Endothelial cell of umbilical vein (primary cell): ENCODE data around the gene PCLO. TPM values are rescaled to one million over a fixed set of nuclear protein-coding genes. Genes with fewer than 3 reads are reported as not detected.

Source experiments
- BruUV-seq: library from RNA; stranded (reverse); fragments of 400-500 nt; replicated peaks from 2 replicates; lab custom pipeline; 2021; lab: Mats Ljungman, UMichigan
- CTCF ChIA-PET: fragments of 300-600, 350-600 bp; sonication (Branson Sonifier 250); formaldehyde crosslinking; loops from one replicate; lab custom pipeline; 2021; ENCODE audit warnings: antibody characterized with exemption, inconsistent platforms; lab: Charles Lee
- POLR2A ChIA-PET: fragments of 300-600, 350-600 bp; sonication (Branson Sonifier 250); formaldehyde crosslinking; loops from one replicate; lab custom pipeline; 2021; ENCODE audit warnings: antibody characterized with exemption, inconsistent platforms; lab: Charles Lee
- DNase-seq: peaks from one replicate; pipeline ENCODE4 v3.0.0-alpha.2; 2011; ENCODE audit warnings: low read depth, low spot score
- FAIRE-seq: peaks from 2 replicates; lab custom pipeline; 2011; peaks lifted over from hg19 to GRCh38; lab: Jason Lieb, UNC
- H2AFZ ChIP-seq: 2 replicates; pipeline ENCODE4 v1.6.0; 2012; ENCODE audit warnings: low read depth, low read length, control low read depth, inconsistent platforms
- H3K27ac ChIP-seq: 2 replicates; pipeline ENCODE4 v1.5.1; 2011; ENCODE audit warnings: low read depth, mild to moderate bottlenecking, control low read depth, low read length, moderate library complexity; ENCODE audit not compliant: insufficient read depth
- H3K27me3 ChIP-seq, 2 experiments: 2 replicates each; pipeline versions ENCODE4 v1.6.0 to v1.6.1; 2011; ENCODE audit warnings: low read length in 2 of 2, mixed read lengths in 1 of 2; ENCODE audit not compliant: control insufficient read depth in 2 of 2, insufficient read depth in 2 of 2
- H3K36me3 ChIP-seq, 2 experiments: 2 replicates in 1 of 2; 3 replicates in 1 of 2; pipeline ENCODE4 v1.5.1; 2011; ENCODE audit warnings: low read length in 2 of 2, mild to moderate bottlenecking in 1 of 2, moderate library complexity in 1 of 2; ENCODE audit not compliant: control insufficient read depth in 2 of 2, insufficient read depth in 2 of 2; ENCODE audit errors: extremely low read depth in 1 of 2
- H3K4me1 ChIP-seq: 3 replicates; pipeline ENCODE4 v1.5.1; 2011; ENCODE audit warnings: mild to moderate bottlenecking, low read length; ENCODE audit not compliant: control insufficient read depth, insufficient read depth; ENCODE audit errors: extremely low read depth
- H3K4me2 ChIP-seq: 2 replicates; pipeline ENCODE4 v1.6.1; 2011; ENCODE audit warnings: low read length, control low read depth, mixed read lengths; ENCODE audit not compliant: insufficient read depth
- H3K4me3 ChIP-seq, 3 experiments: fragments of 200-600 bp in 1 of 3; sonication (generic), shearing (Covaris generic) in 1 of 3; replicated peaks in 1 of 3; 2 replicates each; pipeline ENCODE4 v1.5.1; 2011 to 2016; ENCODE audit warnings: control low read depth in 3 of 3, low read length in 3 of 3, mild to moderate bottlenecking in 2 of 3, inconsistent platforms in 1 of 3, low read depth in 1 of 3, moderate library complexity in 1 of 3; ENCODE audit not compliant: insufficient read depth in 1 of 3
- H3K79me2 ChIP-seq: 2 replicates; pipeline ENCODE4 v1.6.0; 2012; ENCODE audit warnings: low read length, inconsistent platforms; ENCODE audit not compliant: control insufficient read depth, insufficient read depth
- H3K9ac ChIP-seq: replicated peaks from 2 replicates; pipeline ENCODE3; 2011; ENCODE audit warnings: low read length, control low read depth; ENCODE audit not compliant: insufficient read depth; ENCODE audit errors: extremely low read depth
- H3K9me1 ChIP-seq: replicated peaks from 3 replicates; pipeline ENCODE4 v1.6.0; 2011; ENCODE audit warnings: mild to moderate bottlenecking, low read length; ENCODE audit not compliant: control insufficient read depth, insufficient read depth; ENCODE audit errors: extremely low read depth
- H3K9me3 ChIP-seq: replicated peaks from 2 replicates; pipeline ENCODE4 v1.5.1; 2012; ENCODE audit warnings: low read length, inconsistent platforms; ENCODE audit not compliant: control insufficient read depth, insufficient read depth
- H4K20me1 ChIP-seq: replicated peaks from 2 replicates; pipeline ENCODE3; 2011; ENCODE audit warnings: mild to moderate bottlenecking, low read length; ENCODE audit not compliant: control insufficient read depth, insufficient read depth; ENCODE audit errors: extremely low read depth
- EZH2 ChIP-seq: IDR thresholded peaks from 2 replicates; pipeline ENCODE4 v1.6.1; 2012; ENCODE audit warnings: borderline replicate concordance, low read depth, mild to moderate bottlenecking, moderate library complexity, low read length, inconsistent platforms; ENCODE audit not compliant: severe bottlenecking
- FOS ChIP-seq: IDR thresholded peaks from 2 replicates; pipeline ENCODE4 v1.6.1; 2011; ENCODE audit warnings: mild to moderate bottlenecking, low read length, moderate library complexity, borderline replicate concordance; ENCODE audit not compliant: insufficient read depth
- GATA2 ChIP-seq: IDR thresholded peaks from 2 replicates; pipeline ENCODE4 v1.7.0; 2011; ENCODE audit warnings: low read depth, mild to moderate bottlenecking, moderate library complexity, mixed read lengths, low read length; ENCODE audit not compliant: insufficient read length, insufficient read depth
- JUN ChIP-seq: IDR thresholded peaks from 2 replicates; pipeline ENCODE4 v1.6.1; 2011; ENCODE audit warnings: borderline replicate concordance, low read depth; ENCODE audit not compliant: insufficient read length, insufficient read depth
- MYC ChIP-seq: IDR thresholded peaks from one replicate; pipeline ENCODE4 v1.6.1; 2011; ENCODE audit warnings: mild to moderate bottlenecking, low read depth, low read length
- POLR2A ChIP-seq: IDR thresholded peaks from 2 replicates; pipeline ENCODE4 v1.6.1; 2012; ENCODE audit warnings: low read depth, mild to moderate bottlenecking, control low read depth, low read length
- POLR2AphosphoS5 ChIP-seq: IDR thresholded peaks from 2 replicates; pipeline ENCODE4 v1.6.1; 2012; ENCODE audit warnings: low read depth, mild to moderate bottlenecking, control low read depth, low read length, moderate library complexity; ENCODE audit not compliant: insufficient read depth
- dilution Hi-C: fragments of 300-500 bp; cut with MboI; formaldehyde crosslinking; loops from one replicate; pipeline ENCODE4 v1.15.0; 2019; ENCODE audit warnings: low sequenced_read_pairs; ENCODE audit not compliant: extremely low pct_ligation_motif_present
- intact Hi-C: fragments of 100-400 bp; cut with micrococcal nuclease; formaldehyde crosslinking; loops from one replicate; pipeline ENCODE4 v1.10.0; 2022
- polyA plus RNA-seq, 4 experiments: library from polyadenylated mRNA; depleted of rRNA in 3 of 4; stranded (reverse) in 3 of 4; unstranded in 1 of 4; fragments of >200 nt; gene quantifications; 2 replicates each; pipeline versions ENCODE4 v1.2.1 to v1.2.3, GENCODE V29; 2011 to 2012; ENCODE audit warnings: missing spikeins in 1 of 4
- total RNA-seq: library from RNA; stranded (reverse); gene quantifications from 2 replicates; pipeline ENCODE4 v1.2.3, GENCODE V29; 2021
- TF ChIP-seq, protein P1 (sequence below), 2 donors: IDR thresholded peaks; 1 replicate in 1 of 2; 2 replicates in 1 of 2; pipeline ENCODE4 v1.5.1; 2011; ENCODE audit warnings: low read length in 2 of 2, mild to moderate bottlenecking in 2 of 2, moderate library complexity in 2 of 2, control low read depth in 1 of 2, inconsistent platforms in 1 of 2, low read depth in 1 of 2; ENCODE audit not compliant: insufficient read depth in 1 of 2; ENCODE audit errors: extremely low read depth in 1 of 2
- TF ChIP-seq, protein P2 (sequence below): IDR thresholded peaks from 2 replicates; pipeline ENCODE4 v1.6.1; 2011; ENCODE audit not compliant: insufficient read depth, insufficient read length

The PCLO gene
- total and polyA plus RNA-seq, 2 donors (not counting 3 experiments of a cell fraction or from before 2014, with no cell fraction given) = 0.04 to 0.75 TPM

DNA sequence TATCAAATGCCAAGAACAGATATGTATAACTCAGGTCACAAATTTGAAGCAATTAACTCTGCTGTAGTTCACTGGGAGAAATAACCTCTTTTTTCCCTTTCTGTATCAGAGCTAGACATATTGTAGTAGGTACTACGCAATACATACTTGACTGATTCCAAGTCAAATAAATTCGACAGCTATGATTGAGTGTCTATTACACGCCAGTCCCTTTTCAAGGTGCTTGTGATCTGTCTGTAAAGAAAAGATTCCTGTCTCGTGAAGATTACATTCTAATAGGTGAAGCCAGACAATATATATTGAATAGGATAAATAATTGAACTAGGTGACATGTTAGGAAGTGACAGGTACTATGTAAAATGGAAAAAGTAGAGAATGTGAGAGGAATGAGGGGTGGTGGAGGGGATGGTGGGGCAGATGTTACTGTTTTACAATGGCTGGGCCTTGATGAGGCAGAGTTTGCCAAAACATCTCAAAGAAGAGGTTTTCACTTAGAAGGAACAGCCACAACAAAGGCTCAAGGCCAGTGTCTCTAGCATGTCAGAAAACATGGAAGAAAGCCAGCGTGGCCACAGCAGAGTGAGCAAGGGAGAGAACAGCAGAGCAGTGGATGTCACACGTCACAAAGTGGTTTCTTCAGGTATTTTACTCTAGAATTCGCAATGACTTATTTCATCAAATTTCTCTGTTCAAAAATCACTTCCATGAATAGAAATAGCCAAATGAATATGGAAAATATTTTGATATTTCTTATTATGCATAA lies 436.5 kb downstream of the PCLO start:
- Histone ChIP-seq H3K79me2 (no peaks in the 10 kb centered on the region), H3K27me3 (no peaks in the 10 kb centered on the region), H3K27ac (no peak overlapping the region), H3K36me3 (no peaks in the 10 kb centered on the region), H3K4me3 (no peak overlapping the region), H4K20me1 (no peaks in the 10 kb centered on the region), H3K9me1 (no peaks in the 10 kb centered on the region), H3K9me3 (no peaks in the 10 kb centered on the region), H3K9ac (no peak overlapping the region), H3K4me2 (no peak overlapping the region), H3K4me1 (no peaks in the 10 kb centered on the region), H2AFZ (no peak overlapping the region)
- intact Hi-C loops (loop anchor here (2.0 to 10.0 kb wide), 4 partner anchors 244 to 1811 kb away; partner anchors contain the start of gene SEMA3C), dilution Hi-C loops (no loop called here)
- CTCF ChIA-PET = interaction anchor here (1.0 kb wide), 1 partner anchor 492 kb away, joined by 3 read pairs; no protein-coding TSS in a partner anchor
- no peak for TF ChIP-seq POLR2A
- TF ChIP-seq, protein P1, sequence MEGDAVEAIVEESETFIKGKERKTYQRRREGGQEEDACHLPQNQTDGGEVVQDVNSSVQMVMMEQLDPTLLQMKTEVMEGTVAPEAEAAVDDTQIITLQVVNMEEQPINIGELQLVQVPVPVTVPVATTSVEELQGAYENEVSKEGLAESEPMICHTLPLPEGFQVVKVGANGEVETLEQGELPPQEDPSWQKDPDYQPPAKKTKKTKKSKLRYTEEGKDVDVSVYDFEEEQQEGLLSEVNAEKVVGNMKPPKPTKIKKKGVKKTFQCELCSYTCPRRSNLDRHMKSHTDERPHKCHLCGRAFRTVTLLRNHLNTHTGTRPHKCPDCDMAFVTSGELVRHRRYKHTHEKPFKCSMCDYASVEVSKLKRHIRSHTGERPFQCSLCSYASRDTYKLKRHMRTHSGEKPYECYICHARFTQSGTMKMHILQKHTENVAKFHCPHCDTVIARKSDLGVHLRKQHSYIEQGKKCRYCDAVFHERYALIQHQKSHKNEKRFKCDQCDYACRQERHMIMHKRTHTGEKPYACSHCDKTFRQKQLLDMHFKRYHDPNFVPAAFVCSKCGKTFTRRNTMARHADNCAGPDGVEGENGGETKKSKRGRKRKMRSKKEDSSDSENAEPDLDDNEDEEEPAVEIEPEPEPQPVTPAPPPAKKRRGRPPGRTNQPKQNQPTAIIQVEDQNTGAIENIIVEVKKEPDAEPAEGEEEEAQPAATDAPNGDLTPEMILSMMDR (IDR thresholded peaks at IDR 0.05; ENCODE audit: extremely low read depth in 1 of 2, insufficient read depth in 1 of 2, low read depth in 1 of 2, low read length in 2 of 2) = no peak
- TF ChIP-seq GATA2 = no peak
- no peak for TF ChIP-seq JUN
- TF ChIP-seq, protein P2, sequence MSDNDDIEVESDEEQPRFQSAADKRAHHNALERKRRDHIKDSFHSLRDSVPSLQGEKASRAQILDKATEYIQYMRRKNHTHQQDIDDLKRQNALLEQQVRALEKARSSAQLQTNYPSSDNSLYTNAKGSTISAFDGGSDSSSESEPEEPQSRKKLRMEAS = no peak
- no peak for TF ChIP-seq FOS
- TF ChIP-seq MYC = no peak
- TF ChIP-seq EZH2 = no peak
- no peak for TF ChIP-seq POLR2AphosphoS5
- DNase-seq (no peak), FAIRE-seq (no peak)
- BruUV-seq = no TSS peak
- POLR2A ChIA-PET = no interaction called here
